Measurements from ENCODE around the gene BRD7.

Gene BRD7

GRCh38 chr16:50285406-50286003, 83.3 kb downstream of the BRD7 start:
- DNase-seq: no peak

GRCh38 chr16:50284131-50284911, 84.5 kb downstream of the BRD7 start:
- DNase-seq: peak; percentile 42

GRCh38 chr16:50282955-50283631, 85.7 kb downstream of the BRD7 start:
- DNase-seq: peak; percentile 61

DNA sequence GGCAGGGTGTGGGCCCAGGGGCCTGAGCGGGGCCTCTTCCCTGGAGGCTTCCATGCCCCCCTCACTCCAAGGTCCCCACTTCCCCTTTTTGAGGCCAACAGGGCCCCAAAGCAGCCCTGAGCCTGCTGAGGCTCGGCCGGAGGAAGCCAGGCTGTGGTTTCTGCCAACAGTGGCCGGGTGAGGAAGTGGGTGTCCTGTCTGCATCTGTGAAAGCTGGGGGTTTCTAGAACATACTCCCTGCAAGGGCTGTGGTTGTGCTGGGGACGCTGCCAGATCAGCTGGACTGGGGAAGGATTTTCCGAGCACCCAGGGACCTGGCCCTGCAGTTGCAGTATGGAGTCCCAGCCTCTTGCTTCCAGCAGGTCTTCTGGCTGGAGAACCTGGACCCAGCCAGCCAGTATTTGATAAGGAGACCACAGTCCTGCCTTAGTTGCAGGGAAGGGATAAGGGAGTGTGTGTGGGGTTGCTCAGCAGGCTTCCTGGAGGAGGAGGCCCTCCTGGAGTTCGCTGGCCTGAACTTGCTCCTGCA, 86.7 kb downstream of the BRD7 start:
- peak; percentile 97 for DNase-seq

DNA sequence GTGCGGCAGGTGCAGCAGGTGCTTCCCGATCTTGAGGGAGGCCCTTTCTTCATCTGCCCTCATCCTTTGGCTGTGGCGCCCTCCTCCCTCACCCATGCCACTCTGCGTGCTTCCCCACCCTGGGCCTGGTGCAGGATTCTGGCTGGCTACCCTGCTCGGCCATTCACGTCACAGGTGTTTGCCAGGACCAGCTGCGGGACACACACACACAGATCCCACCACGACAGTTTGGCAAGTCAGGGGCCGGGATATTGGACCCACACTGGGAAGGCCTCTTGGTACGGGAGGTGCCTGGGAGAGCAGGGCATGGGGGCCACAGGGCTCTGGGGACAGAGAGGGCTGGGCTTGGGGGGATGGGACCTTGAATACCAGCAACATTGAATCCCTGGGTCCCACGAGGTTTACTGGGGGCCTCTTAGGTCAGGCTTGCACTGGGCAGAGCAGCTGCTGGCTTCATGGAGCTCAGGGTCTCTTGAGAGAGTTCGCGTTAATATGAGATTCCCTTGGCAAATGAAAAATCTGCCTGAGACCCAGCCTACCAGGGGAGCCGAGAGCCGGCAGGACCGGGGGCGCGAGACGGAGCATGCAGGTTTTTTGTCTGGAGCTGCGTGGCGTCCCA, 87.3 kb downstream of the BRD7 start:
- no peak for DNase-seq

DNA sequence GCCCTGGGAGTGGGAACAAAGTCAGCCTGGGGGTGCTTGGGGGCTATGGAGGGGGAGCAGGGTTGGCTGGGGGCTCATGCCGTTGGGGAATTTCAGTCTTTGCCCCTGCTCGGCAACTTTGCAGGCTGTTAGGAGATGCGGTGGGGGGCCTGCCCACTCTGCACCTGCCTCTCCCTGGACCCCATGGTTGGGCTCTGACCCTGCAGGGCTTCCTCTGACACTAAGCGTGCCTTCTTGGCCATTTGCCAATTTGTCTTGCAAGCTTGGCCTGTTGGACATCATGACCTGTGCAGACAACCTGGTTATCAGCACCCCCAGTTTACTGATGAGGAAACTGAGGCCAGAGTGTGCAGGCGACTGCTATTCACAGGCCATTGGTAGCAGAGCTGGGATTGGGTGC, 87.9 kb downstream of the BRD7 start:
- DNase-seq: no peak

DNA sequence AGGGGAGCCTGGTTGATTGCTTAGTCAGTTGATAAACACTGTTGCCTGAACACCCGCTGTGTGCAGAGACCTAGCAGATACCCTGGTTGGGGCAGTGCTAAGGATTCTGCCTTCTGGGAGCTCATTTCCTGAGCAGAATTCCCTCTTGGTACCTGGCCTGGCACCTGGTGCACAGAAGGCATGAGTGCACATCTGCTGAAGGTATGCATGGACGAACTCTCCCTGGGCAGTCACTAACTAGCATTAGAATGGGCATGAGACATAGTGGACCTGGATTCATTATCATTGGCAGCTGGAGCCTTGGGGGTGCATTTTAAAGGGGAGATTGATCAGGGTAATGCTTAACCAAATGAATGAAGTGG, 89.3 kb downstream of the BRD7 start:
- DNase-seq: no peak

DNA sequence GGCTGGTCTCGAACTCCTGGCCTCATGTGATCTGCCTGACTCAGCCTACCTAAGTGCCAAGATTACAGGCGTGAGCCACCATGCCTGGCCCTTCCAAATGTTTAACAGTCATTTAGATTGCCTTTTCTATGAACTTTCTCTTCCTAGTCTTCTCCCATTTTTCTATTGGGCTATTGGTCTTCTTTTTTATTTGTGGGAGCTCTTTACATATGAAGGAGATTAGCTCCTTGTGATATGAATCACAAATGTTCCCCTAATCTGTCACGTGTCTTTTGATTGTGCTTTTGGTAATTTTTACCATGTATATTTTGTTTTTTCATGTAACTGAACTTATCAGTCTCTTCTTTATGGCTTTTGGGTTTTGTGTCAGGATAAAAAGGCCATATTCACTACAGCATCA, 90.5 kb downstream of the BRD7 start:
- DNase-seq: no peak

DNA sequence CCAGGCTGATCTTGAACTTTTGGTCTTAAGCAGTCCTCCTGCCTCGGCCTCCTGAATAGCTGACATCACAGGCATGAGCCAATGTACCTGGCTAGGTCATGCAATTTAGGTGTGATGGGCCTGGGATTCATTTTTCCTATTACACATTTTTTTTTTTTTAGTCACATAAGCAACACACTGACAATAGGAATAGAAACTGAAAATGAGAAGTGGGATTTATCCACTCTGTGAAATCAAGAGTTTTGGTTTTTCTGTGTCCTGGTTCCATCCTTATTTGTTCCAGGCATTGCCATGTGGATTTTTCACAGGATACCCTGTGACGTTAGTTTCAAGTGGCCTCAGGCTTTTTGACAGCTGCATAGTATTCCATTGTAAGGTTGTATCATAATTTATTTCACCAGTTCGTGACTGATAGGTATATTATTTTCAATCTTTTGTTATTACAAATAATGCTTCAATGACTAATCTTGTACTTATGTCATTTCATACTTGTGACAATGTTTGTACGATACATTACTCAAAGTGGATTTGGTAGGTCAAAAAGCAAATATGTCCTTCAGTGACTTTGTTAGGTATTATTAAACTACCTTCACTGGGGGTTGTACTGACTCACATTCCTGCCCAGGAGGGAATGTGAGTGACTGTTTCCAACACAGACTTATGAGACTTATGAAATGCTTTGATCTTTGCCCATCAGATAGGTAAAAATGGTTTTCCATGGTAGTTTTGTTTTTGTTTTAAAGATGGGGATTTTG, 91.8 kb downstream of the BRD7 start:
- no peak for DNase-seq

DNA sequence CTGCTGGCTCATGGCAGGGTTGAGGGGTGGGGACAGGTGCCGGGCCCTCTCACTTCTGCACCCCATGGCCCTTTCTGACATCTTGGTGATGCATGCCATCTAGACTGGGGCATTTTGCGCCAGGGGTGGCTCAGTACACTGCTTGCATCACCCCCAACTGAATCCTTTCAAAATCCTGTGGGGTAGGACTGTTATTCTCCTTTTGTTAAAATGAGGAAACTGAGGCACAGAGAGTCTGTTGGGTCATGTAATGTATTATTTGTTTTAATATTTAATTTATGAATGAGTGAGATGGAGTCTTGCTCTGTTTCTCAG, 92.5 kb downstream of the BRD7 start:
- no peak for DNase-seq

DNA sequence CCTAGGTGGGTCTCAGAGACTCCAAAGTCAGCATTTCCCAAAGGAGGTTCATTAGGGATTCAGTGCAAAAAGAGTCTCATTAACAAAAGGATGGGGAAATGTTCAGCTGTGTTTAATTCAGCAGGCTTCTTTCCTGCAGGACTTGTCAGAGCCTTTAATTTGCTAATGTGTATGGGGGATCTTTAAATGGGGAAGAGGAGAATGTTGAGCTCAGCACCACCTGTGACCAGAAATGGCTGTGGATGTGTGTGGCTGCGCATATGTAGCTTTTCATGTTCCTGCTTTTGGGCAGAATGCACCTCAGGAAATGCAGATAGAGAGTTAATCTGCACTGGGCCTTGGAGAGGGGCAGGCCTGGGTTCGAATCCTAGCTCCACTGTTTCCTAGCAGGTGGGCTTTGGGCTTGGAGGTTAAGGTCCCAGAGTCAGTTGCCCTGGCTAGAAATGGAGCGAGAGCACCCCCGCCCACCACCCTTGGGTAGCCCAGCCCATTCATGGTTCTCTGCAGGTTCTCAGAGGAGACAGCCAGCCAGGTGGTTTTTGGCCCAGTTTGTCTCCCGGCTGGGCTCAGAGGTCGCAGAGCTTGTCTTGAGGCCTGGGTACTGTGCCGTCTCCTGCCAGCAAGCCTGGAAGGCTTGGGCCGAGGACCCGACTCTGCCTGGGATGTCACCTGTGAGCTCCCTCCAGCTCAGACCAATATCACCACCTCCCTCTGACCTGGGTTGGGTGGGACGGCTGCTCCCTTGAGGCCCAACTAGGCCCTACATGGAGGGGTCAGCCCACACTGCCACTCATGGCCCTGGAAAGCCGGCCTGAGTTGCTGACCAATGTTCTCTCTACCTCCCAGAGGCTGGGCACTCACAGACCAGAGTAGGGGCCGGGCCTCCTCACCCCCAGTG, 93.1 kb downstream of the BRD7 start:
- no peak for DNase-seq

DNA sequence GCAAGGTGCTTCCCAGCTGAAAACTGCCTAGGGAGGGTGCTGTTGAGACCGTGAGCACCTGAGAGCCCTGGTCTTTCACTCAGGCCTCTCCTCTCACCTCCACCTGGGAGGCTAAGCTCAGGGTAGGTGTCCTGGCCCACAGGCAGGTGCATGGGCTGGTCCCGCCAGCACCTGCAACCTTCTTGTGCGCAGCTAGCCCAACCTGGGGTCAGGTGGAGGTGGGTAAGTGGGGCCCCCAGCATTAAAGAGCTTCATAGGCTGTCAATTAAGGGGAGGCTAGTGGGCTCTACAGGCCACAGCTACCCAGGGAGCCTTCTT, 93.7 kb downstream of the BRD7 start:
- no peak for DNase-seq

GRCh38 chr16:50274326-50275097, 94.3 kb downstream of the BRD7 start:
- no peak for DNase-seq

DNA sequence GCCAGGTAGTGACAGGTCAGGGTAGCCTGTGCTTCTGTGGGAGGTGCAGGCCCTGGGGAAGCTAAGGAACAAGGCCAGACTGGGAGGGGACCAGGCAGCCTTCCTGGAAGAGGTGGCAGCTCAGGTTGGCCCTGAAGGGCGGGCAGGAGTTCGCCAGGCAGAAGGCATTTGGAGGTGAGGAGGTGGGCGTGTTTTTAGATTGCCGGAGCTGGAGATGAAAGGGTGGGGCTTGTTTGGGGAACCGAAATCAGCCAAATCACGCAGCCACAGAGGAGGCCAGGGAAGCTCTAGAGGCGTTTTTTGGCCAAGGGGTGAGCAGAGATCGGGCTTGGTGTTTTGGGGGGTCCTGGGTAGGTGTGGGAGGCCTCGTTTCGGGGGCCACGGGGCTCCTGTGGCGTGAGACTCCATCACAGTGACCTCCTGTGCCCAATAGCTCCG, 94.9 kb downstream of the BRD7 start:
- peak; percentile 20 for DNase-seq

GRCh38 chr16:50273382-50273690, 95.5 kb downstream of the BRD7 start:
- DNase-seq: no peak

DNA sequence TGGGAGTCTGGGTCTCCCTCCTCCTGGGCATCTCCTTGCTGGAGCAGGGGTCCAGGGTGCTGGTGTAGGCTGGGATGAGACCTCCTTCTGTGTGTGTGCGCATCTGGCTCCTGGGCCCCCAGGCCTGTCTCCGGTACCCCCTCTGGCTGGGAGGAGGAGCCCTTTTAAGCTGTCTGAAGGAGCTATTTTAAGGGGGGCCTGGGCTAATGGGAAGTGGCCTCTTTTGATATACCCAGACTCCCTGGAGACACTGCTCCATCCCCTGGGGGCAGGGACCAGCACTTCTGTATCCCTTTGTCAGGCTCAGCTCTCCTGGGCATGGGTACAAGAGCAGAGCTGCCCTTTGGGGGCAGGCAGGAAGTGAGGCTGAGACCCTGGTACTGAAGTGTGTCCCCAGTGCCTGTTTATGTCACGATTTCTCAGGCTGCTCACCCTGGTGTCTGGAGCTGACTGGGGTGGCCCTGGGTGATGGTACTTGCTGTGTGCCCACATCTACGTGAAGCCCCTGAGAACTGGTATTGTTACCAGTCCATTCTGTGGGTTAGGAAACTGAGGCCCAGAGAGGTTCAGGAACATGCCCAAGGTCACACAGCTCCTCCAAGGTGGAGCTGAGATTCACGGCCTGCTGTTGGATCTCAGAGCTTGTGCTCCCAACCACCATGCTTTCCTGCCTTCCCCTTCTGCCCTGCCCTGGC, 96.0 kb downstream of the BRD7 start:
- no peak for DNase-seq

GRCh38 chr16:50272111-50272571, 96.6 kb downstream of the BRD7 start:
- no peak for DNase-seq

DNA sequence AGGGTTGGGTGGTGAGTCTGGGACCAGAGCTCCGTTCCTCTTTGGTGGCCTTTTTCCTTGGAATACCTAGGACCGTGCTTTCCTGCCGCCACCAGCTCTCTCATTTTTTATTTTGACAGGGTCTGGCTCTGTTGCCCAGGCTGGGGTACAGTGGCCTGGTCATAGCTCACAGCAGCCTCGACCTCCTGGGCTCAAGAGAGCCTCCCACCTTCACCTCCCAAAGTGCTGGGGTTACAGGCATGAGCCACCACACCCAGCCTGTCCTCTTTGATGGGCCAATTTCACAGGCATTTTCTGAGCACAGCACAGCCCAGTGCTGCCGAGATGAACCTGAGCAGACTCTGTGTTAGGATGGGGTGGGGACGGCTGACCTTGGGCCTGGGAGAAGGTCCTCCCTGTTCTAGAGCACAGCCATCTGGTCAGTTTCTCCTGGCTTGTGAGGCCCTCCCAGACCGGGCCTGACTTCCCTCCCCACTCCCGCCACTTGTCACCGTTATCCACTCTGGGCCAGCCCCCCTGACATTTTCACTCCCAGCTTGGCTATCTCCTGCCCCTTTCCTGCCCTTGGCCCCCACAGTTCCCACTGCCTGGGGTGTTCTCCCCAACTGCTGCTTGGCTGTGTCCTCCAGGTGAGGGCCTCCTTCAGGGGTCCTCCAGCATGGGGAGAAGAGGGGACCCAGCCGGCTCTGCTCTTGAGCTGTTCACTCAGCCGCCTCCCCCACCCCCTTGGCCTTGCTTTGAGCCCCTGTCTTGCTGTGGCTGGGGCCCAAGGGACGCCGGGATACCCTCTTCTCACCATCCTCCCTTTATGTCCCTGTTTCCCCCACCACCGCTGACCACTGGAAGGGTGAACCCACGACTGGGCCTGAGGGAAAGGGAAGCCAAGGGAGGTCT, 97.4 kb downstream of the BRD7 start:
- DNase-seq: no peak

- no peak for DNase-seq
Measured at GRCh38 chr16:50270510-50271147, 98.2 kb downstream of the BRD7 start.

Measured in GF-D8 (cell line).